Neural cell (in vitro differentiated cells): ENCODE results near the gene VSTM2B. TPM values are rescaled to one million over a fixed set of nuclear protein-coding genes. Genes with fewer than 3 reads are reported as not detected.

Source experiments
- H2AFZ ChIP-seq: fragments of 200-600, 300-800 bp; sonication (generic), shearing (Covaris generic); 2 replicates; pipeline ENCODE4 v1.6.0; 2014; ENCODE audit warnings: low read depth, mild to moderate bottlenecking, antibody characterized with exemption, low read length, moderate library complexity
- H3F3A ChIP-seq: fragments of 200-600 bp; shearing (Covaris generic); 2 replicates; pipeline ENCODE4 v1.6.1; 2016; ENCODE audit warnings: mild to moderate bottlenecking, moderate library complexity, mixed read lengths, antibody characterized with exemption, low read length; ENCODE audit not compliant: insufficient read depth, poor library complexity, severe bottlenecking
- H3K27ac ChIP-seq: fragments of 200-600, 300-800 bp; sonication (generic), shearing (Covaris generic); 2 replicates; pipeline ENCODE4 v1.5.1; 2014; ENCODE audit warnings: mild to moderate bottlenecking, low read length, moderate library complexity
- H3K27me3 ChIP-seq: fragments of 300-800, 200-600 bp; sonication (generic), shearing (Covaris generic); 2 replicates; pipeline ENCODE4 v1.6.0; 2014; ENCODE audit warnings: mild to moderate bottlenecking, low read depth, low read length, moderate library complexity; ENCODE audit not compliant: insufficient read depth
- H3K36me3 ChIP-seq: fragments of 300-800, 200-600 bp; sonication (generic), shearing (Covaris generic); 2 replicates; pipeline ENCODE4 v1.5.1; 2014; ENCODE audit warnings: mild to moderate bottlenecking, antibody characterized with exemption, low read length, moderate library complexity; ENCODE audit not compliant: insufficient read depth
- H3K4me2 ChIP-seq: fragments of 300-800, 200-600 bp; sonication (generic), shearing (Covaris generic); 2 replicates; pipeline ENCODE4 v1.6.0; 2014; ENCODE audit warnings: mild to moderate bottlenecking, low read length
- H3K4me3 ChIP-seq: fragments of 300-800, 200-600 bp; sonication (generic), shearing (Covaris generic); 2 replicates; pipeline ENCODE4 v1.5.1; 2014; ENCODE audit warnings: mild to moderate bottlenecking, low read length, moderate library complexity
- H3K79me2 ChIP-seq: fragments of 200-600 bp; shearing (Covaris generic); replicated peaks from 2 replicates; pipeline ENCODE4 v1.6.0; 2014; ENCODE audit warnings: mild to moderate bottlenecking, low read length, moderate library complexity; ENCODE audit not compliant: insufficient read depth
- H3K9ac ChIP-seq: fragments of 300-800, 200-600 bp; sonication (generic), shearing (Covaris generic); 2 replicates; pipeline ENCODE4 v1.6.1; 2016; ENCODE audit warnings: mild to moderate bottlenecking, low read length, mixed read lengths
- H3K9me2 ChIP-seq: fragments of 200-600 bp; shearing (Covaris generic); 2 replicates; pipeline ENCODE4 v1.6.1; 2016; ENCODE audit warnings: mild to moderate bottlenecking, low read length, mixed read lengths; ENCODE audit not compliant: insufficient read depth
- H3K9me3 ChIP-seq: fragments of 200-600, 300-800 bp; sonication (generic), shearing (Covaris generic); 2 replicates; pipeline ENCODE4 v1.6.1; 2016; ENCODE audit warnings: mild to moderate bottlenecking, mixed run types, low read length, moderate library complexity, mixed read lengths
- H4K20me1 ChIP-seq: fragments of 200-600 bp; shearing (Covaris generic); 2 replicates; pipeline ENCODE4 v1.6.1; 2016; ENCODE audit warnings: mild to moderate bottlenecking, mixed run types; ENCODE audit not compliant: insufficient read depth
- EP300 ChIP-seq: fragments of 450-650 bp; conservative IDR thresholded peaks from 2 replicates; pipeline ENCODE4 v1.6.1; 2014; ENCODE audit warnings: antibody characterized with exemption, mild to moderate bottlenecking, moderate library complexity; ENCODE audit not compliant: poor library complexity, severe bottlenecking
- EZH2 ChIP-seq: fragments of 200-600, 300-800 bp; shearing (Covaris generic), sonication (generic); IDR thresholded peaks from 2 replicates; pipeline ENCODE4 v1.6.1; 2014; ENCODE audit warnings: antibody characterized with exemption, low read length, borderline replicate concordance, mild to moderate bottlenecking; ENCODE audit not compliant: insufficient read depth, poor library complexity, severe bottlenecking
- MXI1 ChIP-seq: fragments of 450-650 bp; conservative IDR thresholded peaks from 2 replicates; pipeline ENCODE4 v1.6.1; 2014; ENCODE audit warnings: antibody characterized with exemption, mild to moderate bottlenecking; ENCODE audit not compliant: poor library complexity, severe bottlenecking
- POLR2AphosphoS5 ChIP-seq: IDR thresholded peaks from 2 replicates; pipeline ENCODE4 v1.6.1; 2012
- RAD21 ChIP-seq: fragments of 450-650 bp; conservative IDR thresholded peaks from 2 replicates; pipeline ENCODE4 v1.6.1; 2014; ENCODE audit warnings: antibody characterized with exemption, mild to moderate bottlenecking, moderate library complexity
- SMC3 ChIP-seq: fragments of 450-650 bp; conservative IDR thresholded peaks from 2 replicates; pipeline ENCODE4 v1.6.1; 2014; ENCODE audit warnings: antibody characterized with exemption, mild to moderate bottlenecking, moderate library complexity; ENCODE audit not compliant: poor library complexity
- TAF1 ChIP-seq: IDR thresholded peaks from 2 replicates; pipeline ENCODE4 v1.6.1; 2012; ENCODE audit warnings: low read depth
- polyA plus RNA-seq: library from polyadenylated mRNA; depleted of rRNA; stranded (reverse); fragments of >200 nt; gene quantifications from 2 replicates; pipeline ENCODE4 v1.2.3, GENCODE V29; 2014
- TF ChIP-seq, protein P1 (sequence below): IDR thresholded peaks from 2 replicates; pipeline ENCODE4 v1.6.1; 2012; ENCODE audit warnings: borderline replicate concordance
- TF ChIP-seq, protein P2 (sequence below): fragments of 450-650 bp; IDR thresholded peaks from 2 replicates; pipeline ENCODE4 v1.5.1; 2014; ENCODE audit warnings: antibody characterized with exemption, mild to moderate bottlenecking, moderate library complexity; ENCODE audit not compliant: poor library complexity, severe bottlenecking

The VSTM2B gene
- polyA plus RNA-seq, 1 donor from 2014 or later: 24.4 TPM

GRCh38 chr19:29547361-29547960, 21.7 kb downstream of the VSTM2B start:
- Histone ChIP-seq H3K79me2 (no peaks in the 10 kb centered on the region), H3K4me3 (no peak overlapping the region), H4K20me1 (no peaks in the 10 kb centered on the region), H3F3A (no peaks in the 10 kb centered on the region), H3K9ac (no peak overlapping the region), H3K9me2 (no peaks in the 10 kb centered on the region), H3K36me3 (no peaks in the 10 kb centered on the region), H3K27ac (no peak overlapping the region), H3K27me3 (no peaks in the 10 kb centered on the region), H3K4me2 (no peak overlapping the region), H3K9me3 (no peaks in the 10 kb centered on the region), H2AFZ (no peak overlapping the region)
- TF ChIP-seq, protein P1, sequence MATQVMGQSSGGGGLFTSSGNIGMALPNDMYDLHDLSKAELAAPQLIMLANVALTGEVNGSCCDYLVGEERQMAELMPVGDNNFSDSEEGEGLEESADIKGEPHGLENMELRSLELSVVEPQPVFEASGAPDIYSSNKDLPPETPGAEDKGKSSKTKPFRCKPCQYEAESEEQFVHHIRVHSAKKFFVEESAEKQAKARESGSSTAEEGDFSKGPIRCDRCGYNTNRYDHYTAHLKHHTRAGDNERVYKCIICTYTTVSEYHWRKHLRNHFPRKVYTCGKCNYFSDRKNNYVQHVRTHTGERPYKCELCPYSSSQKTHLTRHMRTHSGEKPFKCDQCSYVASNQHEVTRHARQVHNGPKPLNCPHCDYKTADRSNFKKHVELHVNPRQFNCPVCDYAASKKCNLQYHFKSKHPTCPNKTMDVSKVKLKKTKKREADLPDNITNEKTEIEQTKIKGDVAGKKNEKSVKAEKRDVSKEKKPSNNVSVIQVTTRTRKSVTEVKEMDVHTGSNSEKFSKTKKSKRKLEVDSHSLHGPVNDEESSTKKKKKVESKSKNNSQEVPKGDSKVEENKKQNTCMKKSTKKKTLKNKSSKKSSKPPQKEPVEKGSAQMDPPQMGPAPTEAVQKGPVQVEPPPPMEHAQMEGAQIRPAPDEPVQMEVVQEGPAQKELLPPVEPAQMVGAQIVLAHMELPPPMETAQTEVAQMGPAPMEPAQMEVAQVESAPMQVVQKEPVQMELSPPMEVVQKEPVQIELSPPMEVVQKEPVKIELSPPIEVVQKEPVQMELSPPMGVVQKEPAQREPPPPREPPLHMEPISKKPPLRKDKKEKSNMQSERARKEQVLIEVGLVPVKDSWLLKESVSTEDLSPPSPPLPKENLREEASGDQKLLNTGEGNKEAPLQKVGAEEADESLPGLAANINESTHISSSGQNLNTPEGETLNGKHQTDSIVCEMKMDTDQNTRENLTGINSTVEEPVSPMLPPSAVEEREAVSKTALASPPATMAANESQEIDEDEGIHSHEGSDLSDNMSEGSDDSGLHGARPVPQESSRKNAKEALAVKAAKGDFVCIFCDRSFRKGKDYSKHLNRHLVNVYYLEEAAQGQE: no peak
- no peak for TF ChIP-seq SMC3

DNA sequence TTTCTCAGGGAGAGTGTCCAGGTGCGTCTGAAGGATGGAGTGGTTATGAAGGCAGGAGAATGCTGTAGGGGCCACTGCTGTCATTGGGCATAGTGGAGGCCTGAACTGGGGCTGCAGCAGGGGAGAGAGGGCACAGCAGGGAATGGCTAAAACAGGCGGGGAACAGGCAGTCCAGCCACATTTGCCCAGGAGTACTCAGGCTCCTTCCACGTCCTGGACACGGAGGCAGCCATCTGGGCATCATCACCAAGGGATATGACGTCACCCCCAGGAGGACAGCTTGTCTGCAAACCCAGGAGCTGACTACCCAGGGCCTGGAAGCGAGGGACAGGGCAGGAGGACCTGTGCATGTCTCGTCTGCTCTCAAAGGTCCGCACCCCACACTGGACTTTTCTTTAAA, 22.2 kb downstream of the VSTM2B start:
- H3K9me3 ChIP-seq: peaks cover 2% of the 10 kb centered on the region
- H3K36me3 ChIP-seq: no peaks in the 10 kb centered on the region
- no peak overlapping the region for H2AFZ ChIP-seq
- no peaks in the 10 kb centered on the region for H3K79me2 ChIP-seq
- TF ChIP-seq, protein P2, sequence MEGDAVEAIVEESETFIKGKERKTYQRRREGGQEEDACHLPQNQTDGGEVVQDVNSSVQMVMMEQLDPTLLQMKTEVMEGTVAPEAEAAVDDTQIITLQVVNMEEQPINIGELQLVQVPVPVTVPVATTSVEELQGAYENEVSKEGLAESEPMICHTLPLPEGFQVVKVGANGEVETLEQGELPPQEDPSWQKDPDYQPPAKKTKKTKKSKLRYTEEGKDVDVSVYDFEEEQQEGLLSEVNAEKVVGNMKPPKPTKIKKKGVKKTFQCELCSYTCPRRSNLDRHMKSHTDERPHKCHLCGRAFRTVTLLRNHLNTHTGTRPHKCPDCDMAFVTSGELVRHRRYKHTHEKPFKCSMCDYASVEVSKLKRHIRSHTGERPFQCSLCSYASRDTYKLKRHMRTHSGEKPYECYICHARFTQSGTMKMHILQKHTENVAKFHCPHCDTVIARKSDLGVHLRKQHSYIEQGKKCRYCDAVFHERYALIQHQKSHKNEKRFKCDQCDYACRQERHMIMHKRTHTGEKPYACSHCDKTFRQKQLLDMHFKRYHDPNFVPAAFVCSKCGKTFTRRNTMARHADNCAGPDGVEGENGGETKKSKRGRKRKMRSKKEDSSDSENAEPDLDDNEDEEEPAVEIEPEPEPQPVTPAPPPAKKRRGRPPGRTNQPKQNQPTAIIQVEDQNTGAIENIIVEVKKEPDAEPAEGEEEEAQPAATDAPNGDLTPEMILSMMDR: no peak
- TF ChIP-seq TAF1: no peak
- no peak for TF ChIP-seq MXI1
- TF ChIP-seq, protein P1: no peak
- no peak for TF ChIP-seq EZH2
- TF ChIP-seq RAD21: no peak
- TF ChIP-seq EP300: no peak
- no peak for TF ChIP-seq POLR2AphosphoS5
- no peak for TF ChIP-seq SMC3
- H3K4me3 ChIP-seq: no peak overlapping the region
- H3K27ac ChIP-seq: no peak overlapping the region
- no peaks in the 10 kb centered on the region for H3K9me2 ChIP-seq
- no peaks in the 10 kb centered on the region for H3K27me3 ChIP-seq
- no peaks in the 10 kb centered on the region for H4K20me1 ChIP-seq
- H3F3A ChIP-seq: no peaks in the 10 kb centered on the region
- H3K9ac ChIP-seq: no peak overlapping the region
- H3K4me2 ChIP-seq: no peak overlapping the region
